GM12892 (cell line): ENCODE measurements around the gene PROM2.

Experiments
- DNase-seq: peaks from one replicate; pipeline ENCODE4 v3.0.0; 2011; ENCODE audit not compliant: insufficient read length
- FAIRE-seq: peaks from 2 replicates; lab custom pipeline; 2011; peaks lifted over from hg19 to GRCh38; lab: Jason Lieb, UNC
- POLR2A ChIP-seq: IDR thresholded peaks from 2 replicates; pipeline ENCODE4 v1.6.1; 2011; ENCODE audit warnings: low read depth, low read length, control low read depth
- POLR2AphosphoS5 ChIP-seq: IDR thresholded peaks from 2 replicates; pipeline ENCODE4 v1.6.1; 2011; ENCODE audit warnings: low read depth, low read length, control low read depth
- TAF1 ChIP-seq: IDR thresholded peaks from 2 replicates; pipeline ENCODE4 v1.6.1; 2011; ENCODE audit warnings: low read depth, mild to moderate bottlenecking, control low read depth, low read length, borderline replicate concordance

Gene PROM2

DNA sequence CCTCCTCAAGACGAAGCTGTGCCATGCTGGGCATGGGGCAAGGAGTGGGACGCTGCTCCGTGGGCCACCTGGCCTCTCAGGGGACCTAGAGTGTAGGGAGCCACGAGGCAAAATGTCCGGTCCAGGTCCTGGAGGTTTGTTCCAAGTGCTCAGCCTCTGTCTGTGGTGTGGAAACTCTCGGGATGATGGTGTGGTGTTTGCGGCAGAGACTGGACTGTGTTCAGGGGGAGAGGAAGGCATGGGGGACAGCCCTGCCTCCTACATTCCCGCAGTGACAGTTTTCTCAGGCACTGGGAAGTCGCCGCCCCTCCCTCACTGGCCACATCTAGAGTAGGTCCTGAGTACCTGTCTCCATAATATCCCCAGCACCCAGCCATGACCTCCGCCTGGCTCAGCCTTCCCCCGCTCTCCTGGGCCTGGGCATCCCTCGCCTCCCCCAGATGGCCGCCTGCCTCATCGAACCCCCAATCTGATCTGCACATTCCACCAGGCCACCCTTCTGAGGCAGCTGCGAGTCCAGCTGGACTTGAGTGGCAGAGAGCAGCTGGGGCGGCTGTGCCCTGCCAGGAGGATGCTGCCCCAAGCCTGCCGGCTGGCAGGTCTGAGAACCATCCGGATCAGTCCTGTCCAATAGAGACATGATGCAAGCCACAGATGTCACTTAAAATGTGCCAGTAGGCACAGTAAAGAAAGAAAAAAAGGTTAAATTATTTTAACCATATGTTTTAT, 29.1 kb downstream of the PROM2 start:
- DNase-seq (no peak), FAIRE-seq (no peak)
- no peak for TF ChIP-seq POLR2A
- TF ChIP-seq TAF1: no peak
- no peak for TF ChIP-seq POLR2AphosphoS5

DNA sequence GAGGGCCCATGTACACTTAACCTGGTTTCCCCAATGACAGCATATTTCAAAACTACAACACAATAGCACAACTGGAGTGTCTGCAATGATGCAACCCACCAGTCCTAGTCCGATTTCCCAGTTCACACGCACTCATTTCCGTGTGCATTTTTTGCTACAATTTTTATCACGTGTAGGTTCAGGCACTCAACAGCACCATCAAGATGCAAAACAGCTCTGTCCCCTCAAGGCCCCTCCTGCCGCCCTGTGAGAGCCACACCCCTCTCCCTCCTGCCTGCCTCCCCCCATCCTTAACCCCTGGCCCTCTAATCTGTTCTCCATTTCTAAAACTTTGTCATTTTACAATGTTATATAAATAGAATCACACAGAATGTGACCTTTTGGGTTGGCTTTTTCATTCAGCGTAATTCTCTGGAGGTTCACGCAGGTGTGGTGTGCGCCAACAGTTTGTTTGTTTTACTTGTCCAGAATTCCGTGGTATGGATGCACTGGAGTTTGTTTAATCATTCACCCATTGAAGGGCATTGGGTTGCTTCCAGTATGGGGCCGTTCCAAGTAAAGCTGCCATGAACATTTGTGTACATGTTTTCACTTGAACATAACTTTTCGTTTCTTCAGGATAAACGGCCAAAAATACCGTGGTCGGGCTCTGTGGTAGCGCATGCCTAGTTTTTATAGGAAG, 31.3 kb downstream of the PROM2 start:
- no peak for TF ChIP-seq TAF1
- TF ChIP-seq POLR2AphosphoS5: no peak
- TF ChIP-seq POLR2A: no peak
- DNase-seq (no peak), FAIRE-seq (no peak)

GRCh38 chr2:95306336-95306895, 32.2 kb downstream of the PROM2 start:
- FAIRE-seq: no peak
- no peak for TF ChIP-seq TAF1
- TF ChIP-seq POLR2AphosphoS5: no peak
- no peak for TF ChIP-seq POLR2A
- no peak for DNase-seq

- no peak for DNase-seq
- TF ChIP-seq TAF1 (no peak), POLR2AphosphoS5 (no peak), POLR2A (no peak)
- no peak for FAIRE-seq
Measured at GRCh38 chr2:95307036-95307435, 32.8 kb downstream of the PROM2 start.

DNA sequence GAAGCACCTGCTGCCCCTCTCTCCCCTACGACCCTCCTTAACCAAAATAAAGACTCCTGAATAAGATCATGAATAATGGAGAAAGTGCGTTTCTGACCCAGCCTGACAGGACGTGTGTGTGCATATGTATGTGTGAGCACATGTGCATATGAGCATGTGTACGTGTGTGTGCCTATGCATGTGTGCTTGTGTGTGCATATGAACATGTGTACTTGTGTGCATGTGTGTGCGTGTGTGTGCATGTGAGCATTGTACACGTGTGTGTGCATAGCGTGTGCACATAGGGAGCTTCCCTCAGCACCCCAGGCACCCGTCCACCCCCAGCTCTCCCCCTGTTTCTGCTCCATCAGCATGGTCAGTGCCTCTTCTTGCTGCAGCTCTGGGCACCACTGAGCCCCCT, 33.6 kb downstream of the PROM2 start:
- DNase-seq (no peak), FAIRE-seq (no peak)
- TF ChIP-seq TAF1 (no peak), POLR2A (no peak), POLR2AphosphoS5 (no peak)

DNA sequence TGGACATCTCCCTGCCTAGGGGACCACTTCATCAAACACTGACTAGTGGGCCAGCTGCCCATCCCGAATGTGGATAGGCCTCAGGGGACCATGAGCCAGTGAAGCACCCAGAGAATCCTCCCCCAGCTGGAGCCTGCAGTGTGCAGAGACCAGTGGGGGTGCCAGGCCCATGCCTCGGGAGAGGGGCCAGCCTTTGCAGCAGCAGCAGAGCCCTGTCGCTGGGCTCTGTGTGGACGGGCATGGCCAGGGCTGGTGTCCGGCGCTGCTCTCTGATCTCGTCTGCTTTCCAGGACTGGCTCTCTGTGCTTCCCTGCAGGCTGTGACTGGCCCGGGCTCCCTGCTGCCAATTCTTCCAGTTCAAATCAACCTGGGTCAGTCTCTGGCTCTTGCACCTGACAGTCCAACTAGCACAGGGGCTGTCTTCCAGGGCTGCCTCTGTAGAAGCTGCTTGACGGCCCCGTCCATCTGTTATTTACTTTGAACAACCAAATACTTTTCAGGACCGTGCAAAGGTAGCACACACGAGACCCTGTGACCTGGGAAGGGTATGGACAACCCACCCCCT, 34.3 kb downstream of the PROM2 start:
- no peak for FAIRE-seq

DNA sequence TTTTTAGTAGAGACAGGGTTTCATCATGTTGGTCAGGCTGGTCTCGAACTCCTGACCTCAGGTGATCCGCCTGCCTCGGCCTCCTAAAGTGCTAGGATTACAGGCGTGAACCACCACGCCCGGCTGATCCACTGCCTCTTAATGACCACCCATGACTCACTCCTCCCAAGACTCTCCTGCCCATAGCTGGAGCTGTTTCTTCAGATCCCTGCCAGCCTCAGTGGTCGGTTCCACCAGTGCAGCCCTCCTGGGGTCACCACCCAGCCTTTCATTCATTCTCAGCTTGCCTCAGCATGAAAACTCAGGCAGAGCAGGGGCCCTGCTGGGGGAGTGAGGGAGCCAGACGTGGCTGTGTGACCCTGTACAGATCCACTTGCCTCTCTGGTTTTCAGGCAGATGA, 35.4 kb downstream of the PROM2 start:
- no peak for FAIRE-seq
- TF ChIP-seq POLR2AphosphoS5: no peak
- no peak for TF ChIP-seq POLR2A
- no peak for TF ChIP-seq TAF1
- DNase-seq: no peak

More for the DNA sequence above, 34.3 kb downstream of the PROM2 start:
- TF ChIP-seq POLR2AphosphoS5 (no peak), TAF1 (no peak), POLR2A (no peak)
- no peak for DNase-seq

GRCh38 chr2:95310216-95310615, 36.0 kb downstream of the PROM2 start:
- TF ChIP-seq POLR2AphosphoS5: no peak
- TF ChIP-seq POLR2A: no peak
- no peak for TF ChIP-seq TAF1
- FAIRE-seq: no peak
- no peak for DNase-seq

GRCh38 chr2:95310651-95311050, 36.4 kb downstream of the PROM2 start:
- TF ChIP-seq POLR2AphosphoS5: no peak
- TF ChIP-seq TAF1: no peak
- TF ChIP-seq POLR2A: no peak
- FAIRE-seq (no peak), DNase-seq (no peak)

DNA sequence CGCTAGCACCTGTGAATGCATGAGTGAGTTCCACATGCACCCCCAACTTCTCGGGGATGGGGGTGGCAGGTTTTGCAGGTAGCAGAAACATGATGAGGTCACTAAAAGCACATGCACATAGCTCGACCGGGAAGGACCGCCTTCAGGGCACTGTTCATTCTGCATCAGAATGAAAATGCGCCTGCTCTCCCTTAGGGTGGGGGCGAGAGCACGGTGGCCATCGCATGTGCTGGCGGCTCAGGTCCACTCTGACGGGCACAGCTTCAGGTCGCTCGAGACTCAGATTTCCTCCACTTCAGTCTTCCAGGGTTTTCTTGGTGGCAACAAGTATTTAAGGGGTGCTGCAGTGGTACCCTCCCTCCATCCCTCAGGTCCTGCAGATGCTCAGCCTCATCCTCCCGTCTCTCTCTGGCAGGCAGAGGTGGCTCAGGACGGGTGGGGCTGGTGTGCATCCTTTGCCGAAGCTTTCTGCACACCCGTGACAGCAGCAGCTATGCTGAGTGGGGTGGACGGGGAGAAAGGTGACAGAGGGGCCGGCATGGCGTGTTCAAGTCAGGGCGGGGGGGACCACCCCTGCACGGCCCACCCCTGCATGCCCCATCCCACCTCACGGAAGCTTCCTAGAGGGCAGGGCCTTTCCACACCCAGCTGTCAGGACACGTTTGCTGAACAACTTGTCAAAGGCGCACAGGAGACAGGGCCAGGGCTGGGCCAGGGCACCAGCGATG, 37.7 kb downstream of the PROM2 start:
- DNase-seq (no peak), FAIRE-seq (no peak)
- TF ChIP-seq POLR2AphosphoS5 (no peak), POLR2A (no peak), TAF1 (no peak)

- no peak for FAIRE-seq
- TF ChIP-seq TAF1: no peak
- TF ChIP-seq POLR2A: no peak
- no peak for TF ChIP-seq POLR2AphosphoS5
- no peak for DNase-seq
Measured at GRCh38 chr2:95312543-95313201, 38.4 kb downstream of the PROM2 start.
